ENCODE data around the gene PHF20.

DNA sequence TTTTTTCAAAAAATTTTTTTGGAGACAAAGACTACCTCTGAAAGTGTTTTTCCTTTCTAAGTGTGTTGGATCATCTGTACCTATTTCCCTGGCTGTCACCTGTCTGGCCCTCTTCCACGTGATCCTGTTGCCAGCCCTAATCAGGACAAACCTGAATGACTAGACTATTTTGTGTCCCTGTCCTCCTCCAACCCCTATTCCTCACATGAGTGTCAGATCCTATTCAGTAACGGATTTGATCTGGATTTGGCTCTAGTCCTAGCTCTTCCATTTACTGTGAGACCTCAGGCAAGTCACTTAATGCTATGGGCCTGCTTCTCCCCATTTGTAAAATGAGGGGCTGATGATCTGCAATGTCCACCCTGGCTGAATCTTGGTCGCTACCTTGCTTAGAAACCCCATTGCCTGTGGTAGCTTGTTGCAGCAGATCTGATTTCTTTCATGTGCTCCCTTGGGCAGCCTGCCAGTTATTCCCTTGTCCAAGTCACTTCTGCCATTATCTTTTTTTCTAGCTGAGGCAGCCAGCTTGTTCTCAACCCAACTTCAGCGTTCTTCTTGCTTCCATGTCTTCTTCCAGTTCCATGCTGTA lies 4.8 kb downstream of the PHF20 start:
- TF ChIP-seq CTCF (conservative IDR thresholded peaks at IDR 0.05; ENCODE audit: low read depth, low read length) (no peak), EZH2 (IDR thresholded peaks at IDR 0.05; ENCODE audit: low read length, unreplicated experiment) (no peak)
